ENCODE results near the gene PCDH9. TPM values are rescaled to one million over a fixed set of nuclear protein-coding genes. Genes with fewer than 3 reads are reported as not detected.

The PCDH9 gene
- total and polyA plus RNA-seq, 2 of the 13 experiments (the other 11 are each of a cell fraction or from before 2014, with no cell fraction given): 0.09 TPM; not detected in 1

- TF ChIP-seq E2F1 (CRISPR knock-in tag; IDR thresholded peaks at IDR 0.05): no peak
- TF ChIP-seq STAT6 (CRISPR knock-in tag; IDR thresholded peaks at IDR 0.05; ENCODE audit: borderline replicate concordance): no peak
- TF ChIP-seq TEAD2 (CRISPR knock-in tag; IDR thresholded peaks at IDR 0.05): no peak
- TF ChIP-seq NAIF1 (CRISPR knock-in tag; IDR thresholded peaks at IDR 0.05; ENCODE audit: borderline replicate concordance): no peak
- no peak for TF ChIP-seq SNRNP70 (IDR thresholded peaks at IDR 0.05; ENCODE audit: low read depth, low read length)
- TF ChIP-seq ZNF10 (CRISPR knock-in tag; IDR thresholded peaks at IDR 0.05; ENCODE audit: borderline replicate concordance, low read depth): no peak
Measured at GRCh38 chr13:66560991-66561390, 669.1 kb downstream of the PCDH9 start (continued).

- Histone ChIP-seq H4K20me1 (ENCODE audit: insufficient read depth, low read length) (no peaks in the 10 kb centered on the region), H3K27me3 (ENCODE audit: control insufficient read depth in 1 of 2, insufficient read depth in 2 of 2, low read length in 2 of 2) (no peaks in the 10 kb centered on the region), H3K9me3 (ENCODE audit: low read length) (no peaks in the 10 kb centered on the region), H3K79me2 (ENCODE audit: insufficient read depth, low read length) (no peaks in the 10 kb centered on the region), H3K4me1 (ENCODE audit: insufficient read depth, low read length) (0 out of 2 replicates have a peak, but pooled peaks cover 5% of the 10 kb centered on the region), H2AFZ (ENCODE audit: low read length) (no peak overlapping the region), H3K36me3 (replicated peaks in 1 of 2; ENCODE audit: control insufficient read depth in 1 of 2, insufficient read depth in 2 of 2, low read length in 2 of 2) (no peaks in the 10 kb centered on the region), H3K4me3 (replicated peaks in 1 of 3; ENCODE audit: insufficient read depth in 1 of 3, low read depth in 2 of 3, low read length in 3 of 3) (no peak overlapping the region), H3K9ac (ENCODE audit: insufficient read depth, low read depth, low read length) (no peak overlapping the region), H3K27ac (ENCODE audit: extremely low read length, insufficient read depth, low read length) (no peak overlapping the region), H3K4me2 (ENCODE audit: low read depth, low read length) (no peak overlapping the region)
- ATAC-seq: peak; percentile 76
- FAIRE-seq: no peak
- BruUV-seq (replicated peaks): no TSS peak
- 0% methylated on average over 3 of the region's 3 CpGs for WGBS (ENCODE audit: low lambda C conversion rate)
- in situ Hi-C loops (cut with HindIII; ENCODE audit: extremely low pct_ligation_motif_present, low pct_unique_long_range_greater_than_20kb): no loop called here
- intact Hi-C loops (cut with micrococcal nuclease; ENCODE audit: unreplicated experiment): no loop called here
- DNase-seq (ENCODE audit: low spot score): no peak
- ChIA-PET CTCF (ENCODE audit: low intra/inter-chr PET ratio, low total read pairs) (no interaction called here), POLR2A (no interaction called here)
- TF ChIP-seq NFAT5 (CRISPR knock-in tag; IDR thresholded peaks at IDR 0.05): no peak
- no peak for TF ChIP-seq FOXA1 (IDR thresholded peaks at IDR 0.05)
- TF ChIP-seq FOXA1 (CRISPR knock-in tag; IDR thresholded peaks at IDR 0.05): 0 out of 2 replicates have a peak, but pooled peaks have one; percentile 21
- no peak for TF ChIP-seq PRDM15 (CRISPR knock-in tag; IDR thresholded peaks at IDR 0.05)
Measured at GRCh38 chr13:66560189-66560588, 669.9 kb downstream of the PCDH9 start.
